Midbrain (tissue), 1 donor: ENCODE results near the gene ZNF583.

Source experiments
- DNase-seq: peaks from one replicate; lab custom pipeline; 2025; lab: John Stamatoyannopoulos, UW

Gene ZNF583

DNA sequence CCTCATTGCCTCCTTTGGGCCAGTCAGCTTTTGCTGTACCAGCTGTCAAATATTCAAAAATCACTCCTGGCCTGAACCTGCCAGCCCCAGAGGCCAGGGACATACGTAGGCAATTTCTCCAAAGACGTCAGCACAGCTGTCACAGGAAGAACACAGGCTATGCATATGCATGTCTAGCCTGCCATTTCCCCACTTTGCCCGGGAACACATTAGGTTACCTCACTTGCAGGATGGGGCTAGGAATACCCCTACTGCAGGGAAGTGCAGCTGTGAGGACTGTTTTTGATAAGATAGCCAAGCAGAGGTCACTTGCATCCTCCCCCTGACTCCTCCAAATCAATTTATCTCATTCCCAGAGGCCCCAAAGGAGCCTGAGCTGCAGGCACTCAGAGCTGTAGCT lies 70.2 kb downstream of the ZNF583 start:
- DNase-seq: no peak

DNA sequence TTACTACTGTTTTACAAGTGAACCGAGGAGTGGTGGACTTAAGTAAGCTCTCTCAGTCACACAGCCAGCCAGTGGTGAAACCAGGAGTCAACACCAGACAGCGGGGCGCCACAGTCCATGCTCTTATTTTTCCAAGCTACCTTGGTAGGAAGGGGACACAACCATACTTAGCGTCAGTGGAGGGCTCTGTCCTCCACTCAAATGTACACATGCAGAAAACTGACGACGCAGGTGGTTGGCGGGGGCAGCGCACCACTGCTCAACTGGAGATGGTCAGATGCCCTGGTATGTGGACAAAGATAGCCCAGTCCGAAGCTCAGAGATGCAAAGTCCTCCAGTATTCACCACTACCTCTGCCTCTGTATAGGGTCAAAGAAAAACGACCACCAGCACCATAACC lies 72.0 kb downstream of the ZNF583 start:
- DNase-seq: no peak
